T47D (cell line): ENCODE measurements around the gene TFAP2A.

Experiments
- DNase-seq, 2 experiments: peaks; one replicate each; pipeline versions ENCODE4 v3.0.0 to v3.0.0-alpha.2; 2011 to 2012; ENCODE audit warnings: low read depth in 1 of 2, low spot score in 1 of 2
- JUND ChIP-seq: IDR thresholded peaks from 2 replicates; pipeline ENCODE4 v1.6.1; 2012; ENCODE audit warnings: low read depth
- in situ Hi-C: cut with HindIII; loops from 2 replicates; pipeline ENCODE4 v1.10.0; 2016; ENCODE audit warnings: low sequenced_read_pairs, low pct_unique_long_range_greater_than_20kb

The TFAP2A gene

DNA sequence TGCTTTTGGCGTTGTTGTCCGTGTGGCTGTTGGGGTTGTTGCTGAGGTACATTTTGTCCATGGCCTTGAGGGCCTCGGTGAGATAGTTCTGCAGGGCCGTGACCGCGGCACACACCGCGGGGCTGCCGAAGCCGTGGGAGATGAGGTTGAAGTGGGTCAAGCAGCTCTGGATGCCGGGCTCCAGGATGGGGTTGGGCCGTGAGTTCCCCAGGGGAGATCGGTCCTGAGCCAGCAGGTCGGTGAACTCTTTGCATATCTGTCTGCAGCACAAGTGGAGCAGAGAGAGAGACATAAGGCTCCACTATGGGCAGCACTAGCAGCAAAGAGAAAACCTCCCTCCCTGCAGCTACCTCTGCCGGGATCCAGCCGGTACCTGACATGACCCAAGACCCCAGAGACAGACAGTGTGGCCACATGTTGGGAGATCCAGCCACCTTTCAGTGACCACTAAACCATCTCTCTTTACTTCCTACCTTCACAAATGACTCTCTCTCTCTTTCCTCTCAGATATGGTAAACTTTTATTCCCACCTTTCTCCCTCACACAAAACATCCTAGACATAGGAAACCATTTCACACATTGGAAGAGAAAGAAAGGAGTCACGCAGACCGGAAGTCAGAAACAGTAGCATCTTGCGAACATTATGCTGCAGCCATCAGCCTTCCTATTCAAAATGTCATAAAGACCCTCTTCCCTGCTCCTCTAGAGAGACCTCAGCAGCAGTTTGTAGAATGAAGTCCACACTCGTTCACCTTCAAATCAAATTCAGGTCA, 16.2 kb downstream of the TFAP2A start:
- TF ChIP-seq JUND = no peak
- in situ Hi-C loops = no loop called here
- no peak for DNase-seq

DNA sequence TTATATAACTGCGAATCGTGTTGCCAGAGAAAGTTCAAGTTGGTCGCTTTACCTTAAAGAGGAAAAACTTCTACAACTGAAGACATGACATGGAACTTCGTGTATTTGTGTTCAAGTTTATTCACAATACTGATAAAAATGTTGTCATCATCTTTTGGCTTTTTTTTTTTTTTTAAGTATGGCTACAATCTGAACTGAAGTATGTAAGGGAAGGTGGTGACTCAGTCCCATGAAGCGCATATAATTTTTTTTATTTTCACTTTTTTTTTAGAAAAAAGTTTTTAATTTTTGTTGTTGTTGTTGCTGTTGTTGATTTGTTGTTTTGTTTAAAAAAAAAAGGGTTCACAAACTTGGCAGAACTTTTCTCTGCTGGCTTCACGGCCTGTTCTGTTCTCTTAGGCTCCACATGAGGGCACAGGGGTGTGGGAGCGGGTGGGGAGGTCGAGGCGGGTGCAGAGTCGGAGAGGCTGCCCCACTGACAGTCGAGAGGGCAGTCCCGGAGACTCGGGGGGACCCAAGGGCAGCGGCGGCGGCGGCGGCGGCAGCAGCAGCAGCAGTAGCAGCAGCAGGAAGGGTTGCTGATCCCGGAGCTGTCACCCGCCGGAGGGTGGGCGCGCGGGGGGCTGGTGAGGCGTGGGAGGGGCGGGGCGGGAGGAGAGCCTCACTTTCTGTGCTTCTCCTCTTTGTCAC, 17.0 kb downstream of the TFAP2A start:
- TF ChIP-seq JUND = no peak
- in situ Hi-C loops = no loop called here
- DNase-seq = no peak

DNA sequence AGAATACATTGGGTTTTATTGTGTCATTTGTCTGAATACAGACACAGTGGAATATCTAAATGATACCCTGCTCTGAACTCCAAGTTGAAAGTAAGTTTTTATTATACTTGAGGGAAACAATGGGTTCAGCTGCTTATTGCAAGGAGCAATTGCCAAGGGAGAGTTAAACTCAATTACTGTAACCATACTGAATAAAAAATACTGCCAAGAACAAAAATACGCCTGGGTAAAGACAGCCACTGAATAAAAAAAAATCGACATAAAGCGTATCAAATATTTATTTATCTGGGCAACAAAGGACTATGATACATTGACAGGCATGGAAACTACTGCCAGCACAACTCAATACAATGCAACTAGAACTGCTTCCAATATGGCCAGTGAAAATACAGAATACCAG, 18.1 kb downstream of the TFAP2A start:
- in situ Hi-C loops = no loop called here
- TF ChIP-seq JUND = no peak
- DNase-seq = no peak

DNA sequence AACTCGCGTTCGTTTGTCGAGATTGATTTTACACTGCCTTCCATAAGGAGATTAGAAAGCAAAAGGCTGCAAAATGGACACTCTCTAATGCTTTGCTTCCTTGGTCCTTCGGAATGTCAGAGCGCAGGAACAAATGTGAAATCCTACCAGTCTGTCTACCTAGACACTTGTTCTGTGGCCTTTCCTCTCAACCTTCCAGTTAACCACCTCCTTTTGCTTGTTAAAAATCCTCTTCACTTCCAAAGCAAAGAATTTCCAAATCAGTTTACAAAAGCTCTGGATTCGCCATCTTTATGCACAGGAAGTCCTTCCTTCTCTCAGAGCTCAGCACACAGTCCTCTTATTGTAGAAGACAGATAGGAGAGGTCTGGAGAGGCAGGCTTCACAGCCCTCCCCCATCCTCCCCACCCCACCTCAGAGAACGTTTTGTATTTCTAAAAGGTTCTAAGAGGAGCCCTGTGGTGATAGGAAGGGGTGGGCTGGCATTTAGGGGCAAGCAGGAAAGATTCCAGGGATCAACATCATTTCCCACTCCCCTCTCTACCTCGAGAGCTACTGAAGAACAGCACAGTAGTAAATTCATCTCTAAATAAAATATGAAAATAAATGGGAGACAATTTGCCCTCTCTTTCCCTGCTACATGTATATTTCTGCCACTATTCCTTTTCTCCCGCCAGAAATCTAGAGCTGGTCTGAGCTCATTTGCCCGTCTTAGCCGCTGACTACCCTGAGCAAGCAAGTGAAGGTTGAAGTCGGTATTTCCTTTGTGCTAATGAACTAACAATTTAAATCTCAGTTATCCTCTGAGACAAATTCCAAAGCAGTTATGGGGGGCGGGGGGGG, 18.9 kb downstream of the TFAP2A start:
- DNase-seq = peak in 1 of 2 experiments; percentile 38
- in situ Hi-C loops = no loop called here
- TF ChIP-seq JUND = 0 out of 2 replicates have a peak, but pooled peaks have one; percentile 22

DNA sequence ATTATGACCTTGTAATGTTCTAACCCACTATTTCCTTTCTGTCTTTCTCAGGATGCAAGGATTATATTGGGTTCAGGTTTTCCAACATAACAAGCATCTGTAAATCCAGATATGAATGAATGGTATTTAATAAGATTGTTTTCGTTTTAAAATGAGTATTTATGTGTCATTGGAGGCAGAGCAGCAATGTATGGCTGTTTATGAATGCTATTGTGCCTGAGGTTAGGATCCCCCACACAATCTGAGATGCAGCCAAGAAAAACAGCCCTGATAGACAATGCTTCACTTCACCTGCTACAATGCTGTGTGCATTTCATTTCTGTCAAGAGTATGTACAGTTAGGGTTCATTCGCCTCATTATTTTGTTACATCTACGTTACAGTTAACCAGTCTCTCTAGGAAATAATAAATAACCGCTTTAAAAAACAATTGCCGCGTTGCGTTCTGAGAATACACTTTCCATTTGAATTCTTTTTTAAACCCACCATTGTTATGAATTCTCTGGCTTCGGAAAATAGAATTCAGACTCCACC, 19.6 kb downstream of the TFAP2A start:
- no peak for TF ChIP-seq JUND
- in situ Hi-C loops = no loop called here
- DNase-seq = no peak

DNA sequence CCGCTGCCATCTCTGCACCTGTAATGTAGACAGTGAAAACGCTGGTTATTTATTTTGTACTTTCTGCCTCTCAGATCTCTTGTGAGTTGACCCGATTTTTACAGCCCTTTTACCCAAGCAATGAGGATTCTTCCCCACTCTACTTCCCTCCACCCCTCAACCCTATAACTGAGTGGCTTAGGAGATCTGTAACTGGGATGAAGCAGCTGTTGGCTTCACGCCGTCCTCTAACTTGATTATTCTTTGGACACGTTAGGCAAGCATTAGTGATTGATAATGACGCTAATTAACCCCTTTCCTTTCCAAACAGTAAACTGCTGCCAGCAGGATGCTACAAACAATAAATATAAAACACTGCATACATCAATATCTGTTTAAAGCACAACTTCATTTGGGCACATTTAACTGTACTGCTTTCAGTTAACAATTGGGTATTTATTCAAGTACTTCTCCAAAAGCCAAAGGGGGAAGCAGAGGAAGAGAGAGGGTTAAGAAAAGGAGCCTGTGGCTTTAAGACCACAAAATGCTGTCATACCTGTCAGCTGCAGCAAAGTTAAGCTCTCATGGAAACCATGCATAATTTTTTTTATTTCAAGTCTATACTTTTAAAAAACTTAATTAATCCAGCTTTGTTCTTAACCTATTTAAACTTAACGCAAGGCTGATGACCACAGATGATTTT, 21.2 kb downstream of the TFAP2A start:
- TF ChIP-seq JUND = no peak
- no peak for DNase-seq
- in situ Hi-C loops = no loop called here

DNA sequence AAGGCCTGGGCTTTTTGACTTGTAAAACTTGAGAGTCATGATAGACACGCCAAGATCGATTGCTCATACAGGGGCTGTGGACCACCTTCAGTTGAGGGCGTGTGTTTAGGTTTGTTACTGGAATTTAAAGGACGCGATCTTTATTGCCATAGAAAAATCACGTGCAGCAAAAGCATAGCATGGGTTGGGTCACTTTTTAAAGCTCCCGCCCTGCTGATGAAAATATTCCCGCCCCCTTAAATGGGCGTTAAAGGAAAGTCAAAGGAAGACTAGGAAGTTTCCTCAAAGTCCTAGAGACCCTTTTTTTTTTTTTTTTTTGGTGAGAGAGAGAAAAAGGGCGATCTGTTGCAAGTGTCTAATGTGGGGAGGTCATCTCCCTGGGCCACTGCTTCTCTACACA, 23.1 kb downstream of the TFAP2A start:
- no peak for TF ChIP-seq JUND

DNA sequence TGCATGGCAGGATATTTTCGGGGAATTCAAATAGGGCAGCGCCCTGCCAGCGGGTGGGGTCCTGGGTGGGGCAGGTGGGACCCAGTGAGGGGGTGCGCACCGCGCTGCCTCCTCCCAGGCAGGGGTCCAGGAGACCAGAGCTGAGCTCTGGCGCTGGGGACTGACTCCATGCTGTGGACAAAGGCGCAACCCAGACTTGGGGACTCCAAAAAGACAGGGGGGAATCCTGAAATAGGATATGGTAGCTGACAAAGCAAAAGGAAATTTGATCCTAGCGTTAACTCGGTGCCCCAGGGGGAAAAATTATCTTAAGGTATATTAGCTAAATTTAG, 23.6 kb downstream of the TFAP2A start:
- TF ChIP-seq JUND = no peak
- in situ Hi-C loops = no loop called here
- DNase-seq = no peak

More for the DNA sequence above, 23.1 kb downstream of the TFAP2A start:
- no peak for DNase-seq
- in situ Hi-C loops = no loop called here

DNA sequence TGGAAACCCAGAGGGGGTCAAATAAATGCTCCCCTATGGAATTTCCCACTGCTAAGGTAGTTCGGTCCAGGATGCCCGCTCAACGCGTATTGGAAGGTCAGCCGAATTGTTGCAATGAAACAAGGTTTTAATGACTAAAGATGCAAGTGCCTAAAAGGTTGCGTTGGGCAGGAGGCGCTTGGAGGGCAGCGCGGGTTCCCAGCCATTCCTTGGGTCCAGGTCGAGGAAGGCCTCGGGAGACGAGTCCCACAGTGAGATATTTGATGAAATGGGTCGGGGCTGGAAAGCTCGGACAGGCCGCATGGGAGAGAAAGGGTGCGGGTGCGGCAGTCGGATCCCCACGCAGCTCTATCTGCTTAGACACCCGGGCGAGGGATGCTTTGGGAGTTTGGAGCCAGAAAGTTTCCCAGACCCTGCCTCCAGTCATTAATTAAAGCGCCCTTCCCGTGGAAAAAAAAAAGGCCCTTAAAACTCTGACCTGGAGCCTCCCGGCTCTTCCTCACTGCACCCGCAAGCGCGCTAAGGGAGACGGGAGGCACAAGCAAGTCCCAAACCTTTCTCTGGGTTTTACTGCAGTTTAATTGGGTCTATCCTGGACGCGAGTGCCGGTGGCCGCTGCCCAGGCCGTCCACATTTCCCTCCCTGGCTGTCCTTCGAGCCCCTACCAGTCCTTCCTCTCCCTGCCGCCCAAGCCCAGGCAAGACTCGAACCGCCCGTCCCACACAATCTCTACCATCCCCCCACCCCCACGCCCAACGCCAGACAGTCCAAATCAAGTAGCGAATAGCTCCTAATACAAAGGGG, 24.2 kb downstream of the TFAP2A start:
- no peak for TF ChIP-seq JUND
- in situ Hi-C loops = no loop called here
- no peak for DNase-seq

DNA sequence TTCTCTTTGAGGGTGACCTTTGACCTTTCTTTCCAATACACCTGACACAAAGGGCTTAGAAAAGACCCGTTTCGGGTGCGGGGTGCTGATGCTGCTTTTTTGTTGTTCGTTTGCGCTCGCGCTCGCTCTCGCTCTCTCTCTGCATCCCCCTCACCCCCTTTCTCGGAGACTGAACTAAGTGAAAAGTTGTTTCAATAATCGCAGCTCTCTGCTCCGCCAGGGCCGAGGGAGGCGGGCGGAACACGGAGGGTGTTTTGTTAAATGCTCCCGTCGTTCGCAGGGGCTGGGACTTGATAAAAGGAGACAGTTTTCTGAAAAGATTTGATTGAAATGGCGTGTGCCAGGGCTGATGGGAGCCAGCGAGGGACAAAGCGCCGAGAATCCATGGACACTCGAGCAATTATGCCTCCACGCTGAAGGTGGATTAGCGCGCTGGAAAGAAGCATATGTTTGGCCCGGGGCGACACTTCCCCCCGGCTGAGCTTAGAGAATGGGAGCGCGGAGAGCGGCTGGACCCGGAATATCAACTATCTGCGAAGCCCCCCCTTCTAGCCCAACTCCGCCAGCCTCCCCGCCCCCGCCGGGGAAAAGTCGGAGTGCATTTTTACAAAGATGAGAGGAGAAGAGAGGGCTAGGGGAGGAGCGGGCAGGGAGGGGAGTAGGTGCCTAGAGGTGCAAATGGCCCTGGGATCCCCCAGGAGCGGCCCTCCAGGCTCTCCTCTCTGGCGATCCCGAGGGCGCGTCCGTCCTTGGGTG, 25.0 kb downstream of the TFAP2A start:
- DNase-seq = no peak
- no peak for TF ChIP-seq JUND
- in situ Hi-C loops = no loop called here
